Measurements from ENCODE around the gene SKI.

DNA sequence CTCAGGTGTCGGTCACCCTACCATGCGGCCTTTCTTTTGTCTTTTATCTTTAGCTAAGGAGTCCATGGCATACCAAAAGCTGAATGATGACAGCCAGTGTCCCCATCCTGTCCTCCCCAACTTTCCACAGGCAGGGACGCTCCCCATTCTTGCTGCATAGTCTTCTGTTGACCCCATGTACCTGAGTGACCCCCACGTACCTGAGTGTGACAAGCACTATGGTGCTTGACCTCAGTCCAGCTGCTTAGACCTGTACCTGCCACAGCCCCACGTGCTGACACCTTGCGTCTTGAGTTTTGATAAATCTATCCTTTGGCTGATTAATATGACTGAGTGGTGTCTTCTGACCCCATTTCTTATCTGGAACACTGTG, 26.9 kb downstream of the SKI start:
- TF ChIP-seq POLR2A (IDR thresholded peaks at IDR 0.05): no peak
- TF ChIP-seq, protein P1, sequence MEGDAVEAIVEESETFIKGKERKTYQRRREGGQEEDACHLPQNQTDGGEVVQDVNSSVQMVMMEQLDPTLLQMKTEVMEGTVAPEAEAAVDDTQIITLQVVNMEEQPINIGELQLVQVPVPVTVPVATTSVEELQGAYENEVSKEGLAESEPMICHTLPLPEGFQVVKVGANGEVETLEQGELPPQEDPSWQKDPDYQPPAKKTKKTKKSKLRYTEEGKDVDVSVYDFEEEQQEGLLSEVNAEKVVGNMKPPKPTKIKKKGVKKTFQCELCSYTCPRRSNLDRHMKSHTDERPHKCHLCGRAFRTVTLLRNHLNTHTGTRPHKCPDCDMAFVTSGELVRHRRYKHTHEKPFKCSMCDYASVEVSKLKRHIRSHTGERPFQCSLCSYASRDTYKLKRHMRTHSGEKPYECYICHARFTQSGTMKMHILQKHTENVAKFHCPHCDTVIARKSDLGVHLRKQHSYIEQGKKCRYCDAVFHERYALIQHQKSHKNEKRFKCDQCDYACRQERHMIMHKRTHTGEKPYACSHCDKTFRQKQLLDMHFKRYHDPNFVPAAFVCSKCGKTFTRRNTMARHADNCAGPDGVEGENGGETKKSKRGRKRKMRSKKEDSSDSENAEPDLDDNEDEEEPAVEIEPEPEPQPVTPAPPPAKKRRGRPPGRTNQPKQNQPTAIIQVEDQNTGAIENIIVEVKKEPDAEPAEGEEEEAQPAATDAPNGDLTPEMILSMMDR (IDR thresholded peaks at IDR 0.05): no peak
